ENCODE data around the gene HIC2.
"Not testable (repeated sequence)": the region's sequence is repeated elsewhere in the genome, so short reads cannot be mapped to it uniquely, and the experiment has no call there.

HIC2 gene

DNA sequence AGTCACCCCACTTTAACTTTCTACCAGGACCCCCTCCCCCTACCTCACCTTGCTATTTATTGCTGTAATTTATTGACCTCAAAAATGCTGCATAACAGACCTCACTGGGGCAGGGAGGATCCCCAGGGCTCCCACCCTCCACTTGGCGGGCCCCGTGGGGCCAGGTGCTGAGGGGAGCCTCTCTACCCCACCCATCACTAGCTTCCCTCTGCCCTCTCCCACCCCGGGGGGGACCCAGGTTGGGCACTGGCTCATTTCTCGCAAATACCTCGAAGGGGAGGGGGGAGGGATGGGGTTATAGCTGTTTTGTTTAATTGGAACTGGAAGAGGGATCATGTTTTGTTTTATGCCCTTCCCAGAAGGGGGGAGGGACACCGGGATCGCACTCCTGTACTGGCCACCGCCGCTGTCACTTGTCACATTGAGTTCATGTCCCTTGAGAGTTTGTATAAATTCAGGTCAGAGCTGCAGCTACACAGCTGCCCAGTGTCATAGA is 33.7 kb downstream of the HIC2 start:
- DNase-seq, result no peak

DNA sequence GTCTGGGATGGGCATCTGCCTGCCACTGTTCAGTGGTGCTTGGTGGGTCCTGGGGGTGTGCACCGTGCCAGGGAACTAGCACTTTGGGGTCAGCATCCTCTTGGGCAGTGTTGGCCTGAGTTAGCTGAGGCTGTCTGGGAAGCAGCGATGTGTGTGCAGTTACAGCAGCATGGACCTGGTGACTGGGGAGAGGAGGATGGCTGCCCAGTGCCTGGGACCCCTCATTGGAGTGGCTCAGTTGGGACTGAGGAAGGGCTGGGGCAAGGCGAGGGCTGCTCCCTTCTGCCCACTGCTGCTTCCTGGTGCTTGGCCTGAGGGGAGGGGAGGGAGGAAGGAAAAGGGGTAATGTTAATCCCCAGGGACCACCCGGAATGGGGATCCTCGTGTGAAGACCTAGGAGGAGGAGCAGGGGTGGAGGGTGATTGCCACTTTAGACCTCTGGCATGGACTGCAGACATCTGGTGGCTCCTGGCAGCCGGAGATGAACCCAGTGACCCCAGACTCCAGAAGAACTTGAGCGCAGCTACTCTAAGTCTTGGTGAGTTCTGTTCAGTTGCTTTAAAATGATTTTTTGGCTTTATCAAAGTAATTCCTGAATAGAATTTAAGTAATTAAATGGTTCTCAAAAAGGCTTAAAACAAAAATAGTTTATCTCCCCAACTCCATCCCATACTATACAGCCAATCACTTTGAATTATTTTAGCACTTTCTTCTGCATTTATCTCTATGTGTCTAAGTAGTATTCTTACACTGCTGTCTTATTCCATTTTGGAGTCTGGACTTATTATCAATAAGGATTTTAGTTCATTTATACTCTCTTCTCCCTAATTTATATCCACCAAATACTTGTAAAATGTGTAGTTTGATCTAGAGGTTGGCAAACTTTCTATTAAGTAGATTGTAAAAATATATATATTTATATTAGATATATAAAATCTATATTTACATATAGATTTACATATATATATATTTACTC is 34.7 kb downstream of the HIC2 start:
- no peak for DNase-seq

DNA sequence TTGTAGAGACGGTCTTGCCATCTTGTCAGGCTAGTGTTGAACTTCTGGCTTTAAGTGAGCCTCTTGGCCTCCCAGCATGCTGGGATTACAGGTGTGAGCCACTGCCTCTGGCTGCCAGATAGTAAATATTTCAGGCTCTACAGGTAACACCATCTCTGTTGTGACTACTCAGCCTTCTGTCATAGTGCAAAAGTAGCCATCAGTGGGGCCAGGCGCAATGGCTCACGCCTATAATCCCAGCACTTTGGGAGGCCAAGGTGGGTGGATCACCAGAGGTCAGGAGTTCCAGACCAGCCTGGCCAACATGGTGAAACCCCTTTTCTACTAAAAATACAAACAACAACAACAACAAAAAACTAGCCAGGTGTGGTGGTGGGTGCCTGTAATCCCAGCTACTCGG is 35.5 kb downstream of the HIC2 start:
- DNase-seq, result not testable (repeated sequence)

DNA sequence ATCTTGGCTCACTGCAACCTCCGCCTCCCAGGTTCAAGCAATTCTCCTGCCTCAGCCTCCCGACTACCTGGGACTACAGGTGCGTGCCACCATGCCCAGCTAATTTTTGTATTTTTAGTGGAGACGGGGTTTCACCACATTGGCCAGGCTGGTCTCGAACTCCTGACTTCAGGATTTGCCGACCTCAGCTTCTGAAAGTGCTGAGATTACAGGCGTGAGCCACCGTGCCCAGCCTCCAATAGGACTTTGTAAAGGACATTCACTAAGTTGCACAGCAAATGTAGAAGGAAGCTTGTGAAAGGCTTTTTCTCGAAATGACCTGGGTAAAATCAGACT is 37.8 kb downstream of the HIC2 start:
- not testable (repeated sequence) for DNase-seq

DNA sequence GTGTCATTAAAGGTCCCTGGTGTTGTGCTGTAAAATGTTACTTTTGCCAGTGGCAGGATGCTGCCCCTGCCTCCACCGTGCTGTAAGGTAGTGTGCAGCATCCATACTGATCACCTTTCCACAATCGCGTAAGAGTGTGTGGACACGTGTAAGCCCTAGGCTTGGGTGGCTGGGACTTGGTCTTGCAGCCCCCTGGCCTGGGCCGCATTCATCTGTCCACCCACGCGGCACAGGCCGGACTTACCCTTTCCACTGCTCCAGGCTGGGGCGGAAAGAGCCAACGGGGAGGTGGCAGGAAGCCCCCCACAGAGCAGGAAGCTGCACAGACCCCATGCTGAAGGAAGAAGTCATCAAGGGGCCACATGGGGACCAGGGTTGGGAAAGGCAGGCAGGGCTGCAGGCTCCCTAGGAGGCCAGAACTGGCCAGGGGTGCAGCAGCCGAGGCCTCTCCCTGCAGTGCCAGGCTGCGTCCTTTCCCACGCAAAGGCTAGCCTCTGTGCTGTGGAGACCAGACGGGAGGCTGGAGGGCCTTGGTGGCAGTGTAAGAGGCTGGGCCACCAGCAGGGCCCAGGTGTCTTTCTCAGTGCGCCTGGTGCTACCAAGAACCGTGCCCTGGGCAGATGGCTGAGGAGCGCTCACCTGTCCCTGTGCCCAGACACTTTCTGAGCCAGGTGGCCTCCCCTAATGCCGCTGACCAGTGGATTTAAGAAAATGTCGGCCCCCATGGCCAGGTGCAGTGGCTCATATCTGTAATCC is 38.3 kb downstream of the HIC2 start:
- no peak for DNase-seq

DNA sequence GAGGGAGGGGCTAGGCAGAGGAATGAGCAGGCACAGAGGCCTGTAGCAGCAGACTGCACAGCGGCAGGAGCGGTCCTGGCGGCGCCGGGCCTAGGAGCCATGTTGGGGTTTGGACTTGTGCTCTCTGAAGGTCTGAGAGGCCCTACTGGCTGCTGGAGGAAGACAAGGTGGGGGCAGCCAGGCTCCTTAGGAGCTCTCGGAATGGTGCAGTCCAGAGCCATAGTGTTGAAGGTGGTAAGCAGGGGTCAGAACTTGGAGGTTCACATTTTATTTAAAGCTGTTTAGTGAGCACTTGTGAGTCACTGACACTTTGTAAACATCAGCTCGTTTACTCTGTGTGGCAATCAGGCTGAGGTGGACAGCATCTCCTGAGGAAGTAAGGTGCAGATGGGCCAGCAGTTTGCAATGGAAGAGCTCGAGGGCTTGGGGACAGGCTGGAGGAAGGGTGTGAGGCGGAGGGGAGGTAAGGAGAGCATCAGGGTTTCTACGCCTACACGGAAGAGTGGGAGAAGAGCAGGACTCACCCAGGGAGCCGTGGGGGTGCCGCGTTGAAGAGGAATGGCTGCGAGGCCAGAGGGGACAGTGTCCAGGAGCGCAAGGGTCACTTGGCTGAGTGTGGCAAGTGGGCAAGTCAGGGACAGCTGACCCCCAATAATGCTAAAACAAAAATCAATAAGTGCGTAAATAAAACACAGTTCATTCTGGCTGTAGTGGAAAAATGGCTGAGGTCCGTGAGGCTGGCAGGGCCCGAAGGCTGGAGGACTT is 40.0 kb downstream of the HIC2 start:
- no peak for DNase-seq

DNA sequence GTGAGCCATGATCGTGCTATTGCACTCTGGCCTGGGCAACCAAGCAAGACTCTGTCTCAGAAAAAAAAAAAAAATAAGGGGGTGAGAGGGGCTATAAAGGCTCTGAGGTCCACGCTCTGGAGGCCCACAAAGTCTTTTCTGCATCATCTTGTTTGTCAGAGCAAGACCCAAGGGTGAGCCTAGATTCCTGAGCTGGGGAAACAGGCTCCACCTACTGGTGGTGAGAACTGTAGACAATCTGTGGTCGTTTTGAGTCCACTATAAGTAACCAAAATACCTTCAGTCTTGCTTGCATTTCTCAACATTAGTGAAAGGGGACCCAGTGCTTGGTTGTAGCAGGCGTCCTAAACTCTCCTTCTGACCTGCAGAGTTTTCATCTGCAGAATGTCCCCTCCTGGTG is 45.5 kb downstream of the HIC2 start:
- not testable (repeated sequence) for DNase-seq

DNA sequence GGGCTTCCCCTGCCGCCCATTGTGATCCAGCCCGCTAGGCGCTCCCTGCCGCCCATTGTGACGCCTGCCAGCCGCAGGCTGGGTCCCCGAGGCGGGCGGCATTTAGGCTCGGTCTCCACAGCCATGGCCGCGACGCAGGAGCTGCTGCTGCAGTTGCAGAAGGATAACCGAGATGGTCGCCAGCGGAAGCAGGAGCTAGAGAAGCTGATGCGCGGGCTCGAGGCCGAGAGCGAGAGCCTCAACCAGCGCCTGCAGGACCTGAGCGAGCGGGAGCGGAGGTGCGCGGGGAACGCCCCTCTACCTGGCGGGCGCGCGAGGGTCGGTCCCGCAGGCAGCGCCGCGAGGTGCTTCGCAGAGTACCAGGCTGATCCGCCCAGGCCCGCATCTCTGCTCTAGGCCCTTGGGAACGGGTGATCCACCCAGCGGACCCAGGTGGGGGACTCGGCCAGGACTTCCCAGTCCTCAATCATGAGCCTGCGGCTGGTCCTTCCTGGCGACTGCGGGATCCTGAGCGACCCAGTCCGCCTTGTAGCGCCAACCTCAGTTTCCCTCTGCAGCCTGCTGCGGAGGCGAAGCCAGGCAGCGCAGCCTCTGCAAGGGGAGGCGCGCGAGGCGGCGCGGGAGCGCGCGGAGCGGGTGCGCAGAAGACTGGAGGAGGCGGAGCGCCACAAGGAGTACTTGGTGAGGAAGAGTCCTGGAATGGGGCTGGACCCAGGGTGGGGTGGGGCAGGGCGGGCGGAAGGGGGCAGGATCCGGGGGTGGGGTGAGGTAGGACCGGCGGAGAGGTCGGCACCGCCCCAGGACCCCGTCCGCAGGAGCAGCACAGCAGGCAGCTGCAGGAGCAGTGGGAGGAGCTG is 50.4 kb downstream of the HIC2 start, which contains the start of gene TMEM191C:
TMEM191C (plus strand) TSS at position 51 of the 857 bp plus-strand sequence; CDS start at position 124, 73 bp downstream.
- not testable (repeated sequence) for DNase-seq

DNA sequence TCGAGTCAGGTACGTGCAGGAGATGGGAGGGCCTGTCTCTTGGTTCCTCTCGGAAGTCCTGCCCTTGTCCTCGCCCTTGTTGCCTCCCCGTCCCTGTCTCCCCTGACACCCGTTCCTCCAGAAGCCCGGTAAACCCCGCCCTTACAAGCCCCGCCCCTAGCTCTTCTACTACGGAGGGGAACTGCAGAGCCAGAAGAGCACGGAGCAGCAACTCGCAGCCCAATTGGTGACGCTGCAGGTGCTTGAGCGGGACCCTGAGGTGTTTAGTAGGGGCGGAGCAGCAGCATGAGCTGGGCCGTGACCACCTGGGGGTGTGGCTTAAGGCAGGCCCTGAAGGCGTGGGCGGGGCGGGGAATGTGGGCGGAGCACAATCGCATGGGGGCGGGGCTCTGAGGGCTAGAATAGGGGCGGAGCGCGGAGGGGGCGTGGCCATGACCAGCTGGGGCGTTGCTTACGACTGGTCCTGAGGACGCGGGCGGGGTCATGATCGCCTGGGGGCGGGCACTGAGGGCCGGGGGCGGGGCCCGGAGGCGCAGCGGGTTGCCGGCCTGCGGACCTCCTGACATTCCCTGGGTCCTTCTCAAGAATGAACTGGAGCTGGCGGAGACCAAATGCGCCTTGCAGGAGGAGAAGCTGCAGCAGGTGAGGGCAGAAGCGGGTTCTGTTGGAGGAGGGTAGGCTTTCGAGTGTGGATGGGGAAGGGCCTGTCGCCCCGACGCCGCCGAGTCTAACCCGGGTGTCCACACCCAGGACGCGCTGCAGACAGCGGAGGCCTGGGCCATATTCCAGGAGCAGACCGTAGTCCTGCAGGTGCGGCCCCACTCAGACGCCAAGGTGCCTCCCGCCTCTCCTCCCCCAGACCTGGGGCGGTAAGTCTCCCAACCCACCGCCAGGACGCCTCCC is 51.3 kb downstream of the HIC2 start:
- DNase-seq, result not testable (repeated sequence)

DNA sequence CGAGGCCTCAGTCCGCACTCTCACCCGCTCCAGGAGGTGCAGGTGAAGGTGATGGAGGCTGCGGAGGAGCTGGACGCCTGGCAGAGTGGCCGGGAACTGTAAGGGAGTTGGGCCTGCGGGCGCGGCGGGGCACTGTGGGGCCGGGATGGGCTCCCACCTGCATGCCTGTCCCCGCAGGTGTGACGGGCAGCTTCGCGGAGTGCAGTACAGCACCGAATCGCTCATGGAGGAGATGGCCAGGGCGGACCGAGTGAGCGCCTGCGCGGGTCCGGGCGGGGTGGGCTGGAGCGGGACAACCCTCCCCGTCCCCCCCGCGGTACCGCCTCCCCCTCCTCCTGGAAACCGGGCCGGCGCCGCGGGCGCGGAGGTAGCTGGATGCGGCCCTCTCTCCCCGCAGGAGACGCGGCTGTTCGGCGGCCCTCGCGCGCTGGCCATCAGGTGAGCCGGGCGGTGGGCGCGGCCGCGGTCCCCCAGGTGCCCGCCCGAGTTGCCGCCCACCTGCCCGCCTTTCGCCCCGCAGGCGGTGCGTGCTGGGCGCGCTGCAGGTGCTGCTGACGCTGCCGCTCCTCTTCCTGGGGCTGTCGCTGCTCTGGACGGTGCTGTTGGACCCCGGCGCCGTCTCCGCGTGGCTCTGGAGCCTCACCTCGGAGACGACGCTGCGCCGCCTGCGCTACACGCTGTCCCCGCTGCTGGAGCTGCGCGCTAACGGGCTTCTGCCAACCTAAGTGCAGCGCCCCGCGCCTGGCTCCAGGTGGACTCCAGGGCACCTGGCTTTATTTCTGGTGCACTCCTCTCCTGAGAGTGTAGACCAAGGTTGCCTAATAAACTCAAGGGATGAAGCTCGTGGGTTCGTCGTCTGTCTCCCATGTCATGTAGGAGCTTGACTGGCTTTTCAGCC is 52.2 kb downstream of the HIC2 start:
- DNase-seq, result not testable (repeated sequence)

DNA sequence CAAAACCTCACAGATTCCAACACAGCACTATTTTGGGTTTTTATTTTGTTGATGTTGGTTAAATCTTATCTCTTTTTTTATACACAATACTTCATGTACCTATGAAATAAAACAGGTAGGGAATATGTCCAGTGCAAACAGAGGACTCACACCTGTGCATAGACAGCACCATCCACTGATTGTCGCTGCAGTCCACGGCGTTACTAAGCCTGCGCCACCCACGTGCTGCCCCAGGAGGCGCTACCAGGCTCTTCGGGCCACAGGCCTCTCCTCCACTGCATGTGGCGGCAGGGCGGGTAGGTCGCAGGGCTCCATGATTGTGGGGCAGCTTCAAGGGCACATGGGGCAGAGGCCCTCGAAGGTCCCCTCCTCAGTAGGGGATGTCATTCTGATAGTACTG is 55.8 kb downstream of the HIC2 start:
- DNase-seq, result not testable (repeated sequence)

DNA sequence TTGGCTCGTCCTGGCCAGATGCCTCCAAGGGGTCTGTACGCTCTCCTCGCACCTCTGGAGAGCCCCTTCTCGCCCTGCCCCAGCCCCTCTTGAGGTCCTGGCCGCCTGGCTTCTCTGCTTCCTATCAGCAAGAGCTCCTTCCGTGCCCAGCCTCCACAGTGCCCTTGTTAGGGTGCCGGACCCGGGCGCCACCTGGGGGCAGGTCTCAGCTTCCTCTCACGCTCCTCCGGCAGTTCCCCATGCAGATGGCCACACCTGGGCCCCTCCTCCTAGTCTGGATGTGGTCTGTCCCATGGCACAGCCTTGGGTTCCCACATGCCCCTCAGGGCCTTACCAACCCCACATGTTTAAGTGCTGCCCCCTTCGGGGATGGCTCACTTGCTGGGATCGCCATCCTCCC is 56.5 kb downstream of the HIC2 start:
- not testable (repeated sequence) for DNase-seq

DNA sequence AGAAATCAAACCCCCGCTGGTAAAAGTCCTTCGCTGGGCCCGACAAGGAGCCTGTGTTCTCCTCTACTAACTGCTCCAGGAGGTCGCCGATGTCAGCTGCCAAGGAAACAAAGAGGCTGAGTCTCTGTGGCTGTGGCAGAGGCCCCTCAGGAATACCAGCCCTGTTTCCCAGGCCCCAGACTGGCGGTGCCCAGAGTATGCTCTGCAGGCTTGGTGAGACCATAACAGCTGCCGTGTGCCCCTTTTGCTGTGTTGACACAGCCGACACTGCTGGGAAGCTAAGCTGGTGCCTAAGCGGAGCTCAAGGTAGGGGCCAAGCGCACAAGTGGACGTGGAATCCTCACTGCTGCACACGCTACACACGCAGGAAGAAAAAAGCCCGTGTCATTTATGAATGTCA is 66.9 kb downstream of the HIC2 start:
- DNase-seq, result not testable (repeated sequence)

DNA sequence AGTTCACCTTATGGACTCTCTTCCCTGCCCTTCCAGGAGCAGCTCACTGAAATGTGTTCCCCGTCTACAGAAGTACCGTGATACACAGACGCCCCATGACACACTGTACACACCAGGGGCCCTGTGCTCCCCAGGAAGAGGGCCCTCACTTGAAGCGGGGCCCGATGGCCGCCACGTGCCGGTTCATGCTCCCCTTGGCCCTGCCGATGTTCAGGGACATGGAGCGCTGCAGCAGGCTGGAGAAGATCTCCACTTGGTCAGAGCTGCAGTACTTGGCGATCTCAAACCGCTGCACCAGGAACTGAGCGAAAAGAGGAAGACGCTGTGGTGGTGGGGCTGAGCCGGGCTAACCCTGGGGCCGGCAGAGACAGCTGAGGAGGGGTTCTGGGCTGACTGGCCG is 70.6 kb downstream of the HIC2 start:
- DNase-seq, result not testable (repeated sequence)

DNA sequence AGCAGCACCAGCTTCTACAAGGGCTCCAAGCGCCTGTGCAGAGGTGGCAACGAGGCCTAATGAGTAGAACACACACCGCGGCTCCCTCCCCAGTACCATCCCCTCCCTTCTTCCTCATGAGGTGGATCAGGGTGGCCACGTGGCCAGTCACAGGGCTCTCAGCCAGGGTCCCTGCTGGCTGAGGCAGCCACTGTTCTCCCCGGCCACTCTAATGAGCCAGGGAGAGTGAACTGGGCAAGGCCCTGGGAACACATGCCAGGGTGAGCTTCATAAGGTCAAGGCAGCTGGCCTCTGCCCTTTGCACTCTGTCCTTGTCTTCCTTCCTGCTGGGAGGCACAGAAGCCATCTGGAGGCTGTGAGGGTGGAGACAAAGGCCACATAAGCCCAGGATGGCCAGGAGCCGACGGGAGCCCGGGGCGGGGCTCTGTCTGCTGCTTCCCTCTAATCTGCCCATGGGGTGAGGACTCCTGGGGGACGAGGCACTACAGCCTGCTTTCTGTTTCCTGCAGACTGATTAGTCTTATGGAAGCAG is 72.0 kb downstream of the HIC2 start:
- not testable (repeated sequence) for DNase-seq

DNA sequence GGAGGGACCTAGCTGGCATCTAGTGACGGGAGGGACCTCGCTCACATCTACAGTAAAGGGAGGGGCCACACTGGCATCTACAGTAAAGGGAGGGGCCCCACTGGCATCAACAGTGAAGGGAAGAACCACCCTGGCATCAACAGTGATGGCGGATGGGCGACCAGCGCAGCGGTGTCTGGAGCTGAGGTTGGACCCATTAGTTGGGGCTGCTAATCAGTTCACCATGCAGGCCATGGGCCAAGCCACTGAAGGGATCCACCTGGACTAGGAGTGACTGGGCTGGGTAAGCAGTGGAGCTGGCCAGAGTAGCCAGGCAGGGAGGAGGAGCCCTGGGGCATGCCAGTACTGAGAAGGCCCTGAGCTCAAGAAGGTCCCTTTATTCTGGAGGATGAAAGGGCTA is 73.4 kb downstream of the HIC2 start:
- DNase-seq, result not testable (repeated sequence)

DNA sequence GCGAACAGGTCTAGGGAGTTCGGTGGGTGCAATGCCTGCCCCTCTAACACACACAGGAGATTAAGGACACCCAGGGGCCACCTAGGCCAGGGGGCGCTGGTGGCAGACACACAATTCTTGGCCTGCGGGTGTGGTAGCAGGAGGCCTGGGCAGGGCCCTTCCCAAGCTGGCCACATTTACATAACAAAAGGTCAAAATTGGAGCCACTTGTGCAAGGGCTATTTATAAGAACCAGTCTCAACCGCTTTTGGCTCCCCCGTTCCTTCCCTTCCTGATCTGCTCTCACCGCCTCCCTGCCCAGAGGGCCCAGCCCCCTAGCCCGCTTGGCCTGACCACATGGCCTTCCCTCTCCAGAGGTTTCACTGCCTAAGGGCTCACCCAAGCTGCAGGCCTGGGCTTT is 75.1 kb downstream of the HIC2 start:
- not testable (repeated sequence) for DNase-seq

DNA sequence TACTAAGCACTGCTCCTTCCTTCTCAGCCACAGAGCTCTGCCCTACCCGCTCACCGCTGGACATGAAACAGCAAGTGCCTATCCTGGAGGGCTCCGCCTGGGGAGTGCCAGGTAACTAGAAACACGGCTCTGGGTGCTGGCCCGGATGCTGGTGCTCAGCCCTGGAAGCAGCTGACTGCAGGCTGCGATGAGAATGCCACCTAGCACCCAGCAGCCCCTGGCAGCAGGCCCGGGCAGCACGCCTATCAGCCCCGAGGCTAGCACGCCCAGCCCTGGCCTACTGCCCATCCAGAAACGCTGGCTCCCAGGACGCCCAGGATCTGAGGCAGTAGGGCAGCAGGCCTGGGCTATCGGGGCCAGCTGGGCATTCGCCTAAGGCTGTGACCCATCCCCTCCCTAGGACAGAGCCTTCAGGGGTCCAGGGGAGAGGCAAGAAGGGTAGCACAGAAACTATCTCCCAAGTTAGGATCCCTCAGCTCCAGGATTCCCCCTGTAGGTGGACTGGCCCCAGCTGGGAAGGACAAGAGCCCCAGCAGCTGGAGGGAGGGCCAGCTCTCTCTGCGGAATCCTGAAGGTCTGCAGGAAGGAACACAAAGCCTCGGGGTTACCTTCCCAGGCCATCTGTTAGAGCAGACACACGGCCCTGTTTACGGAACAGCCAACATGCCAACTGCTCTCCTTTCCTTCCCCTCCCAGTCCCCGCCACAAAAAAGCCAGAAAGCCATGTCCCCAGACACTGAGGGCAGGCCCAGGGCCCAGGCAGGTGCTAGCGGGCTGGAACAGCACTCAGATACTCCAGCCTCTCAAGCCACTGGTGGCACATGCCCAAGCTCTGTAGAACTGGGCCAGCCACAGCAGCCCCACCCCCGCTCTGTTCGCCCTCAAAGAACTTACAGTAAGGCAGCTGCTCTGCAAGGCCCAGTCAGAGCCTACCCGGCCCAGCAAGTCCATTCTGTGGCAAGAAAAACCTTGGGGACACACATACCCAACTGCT is 76.9 kb downstream of the HIC2 start:
- not testable (repeated sequence) for DNase-seq

All from NCI-H446 treated with DMSO at 0.1 percent for 48 hours (cell line).